UCSD-AML1 (cell line): Measurements from ENCODE around the gene CELF2.

ENCODE experiments used
- DNase-seq: peaks from one replicate; lab custom pipeline; 2025; ENCODE audit not compliant: unreplicated experiment; lab: John Stamatoyannopoulos, UW

CELF2 gene

DNA sequence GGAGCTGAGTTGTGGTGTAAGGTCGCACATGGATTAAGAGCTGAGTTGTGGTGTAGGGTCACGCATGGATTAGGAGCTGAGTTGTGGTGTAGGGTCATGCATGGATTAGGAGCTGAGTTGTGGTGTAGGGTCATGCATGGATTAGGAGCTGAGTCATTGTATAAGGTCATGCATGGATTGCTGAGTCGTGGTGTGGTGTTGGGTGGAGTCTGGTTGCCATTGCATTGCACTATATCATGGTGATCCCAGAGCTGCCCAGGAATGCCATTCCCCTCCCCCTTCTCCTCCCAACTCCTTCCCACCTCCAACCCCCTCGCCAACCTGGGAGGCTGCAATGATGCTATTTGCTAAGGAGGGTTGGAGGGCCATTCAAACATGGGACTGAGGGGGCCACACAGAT, 349.2 kb downstream of the CELF2 start:
- peak; percentile 27 for DNase-seq

DNA sequence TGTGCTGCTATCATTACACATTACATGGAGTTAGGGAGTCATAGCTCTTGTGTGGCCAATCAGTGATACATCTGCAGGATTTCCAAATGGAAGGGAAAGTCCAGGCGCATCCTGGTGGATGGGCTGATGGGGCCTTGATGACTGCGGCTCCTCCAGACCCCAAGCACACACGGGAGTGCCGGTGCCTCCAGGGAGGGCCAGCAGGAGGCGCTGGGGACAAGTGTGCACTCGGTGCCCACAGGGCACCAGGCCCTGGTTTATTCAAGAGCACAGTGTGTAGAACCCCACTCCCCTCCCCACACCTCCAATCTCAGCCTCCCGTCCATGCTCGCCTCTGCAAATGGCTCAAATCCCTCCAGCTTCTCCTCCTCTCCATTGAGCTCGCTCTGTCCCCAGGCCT, 349.8 kb downstream of the CELF2 start:
- DNase-seq, result no peak

DNA sequence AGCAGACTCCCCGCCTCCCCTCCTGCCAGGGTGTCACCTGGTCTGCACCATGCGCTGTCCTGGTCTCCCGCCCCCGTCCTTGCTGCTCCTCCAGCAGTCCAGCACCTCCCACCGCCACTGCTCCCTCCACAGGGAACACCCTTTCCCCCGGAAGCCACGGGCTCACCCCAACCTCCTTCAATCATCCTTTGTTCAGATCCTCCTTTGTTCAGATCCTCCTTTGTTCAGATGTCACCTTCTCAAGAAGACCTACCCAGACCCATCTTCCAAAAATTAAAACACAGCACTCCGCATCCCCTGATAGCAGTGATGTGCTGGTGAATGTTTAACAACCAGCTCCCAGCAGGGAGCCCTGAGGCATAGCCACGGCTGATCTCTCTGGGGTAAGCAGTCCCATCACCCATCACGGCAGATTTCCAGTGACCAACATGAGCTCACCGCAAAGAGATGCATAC, 356.1 kb downstream of the CELF2 start:
- DNase-seq, result no peak

DNA sequence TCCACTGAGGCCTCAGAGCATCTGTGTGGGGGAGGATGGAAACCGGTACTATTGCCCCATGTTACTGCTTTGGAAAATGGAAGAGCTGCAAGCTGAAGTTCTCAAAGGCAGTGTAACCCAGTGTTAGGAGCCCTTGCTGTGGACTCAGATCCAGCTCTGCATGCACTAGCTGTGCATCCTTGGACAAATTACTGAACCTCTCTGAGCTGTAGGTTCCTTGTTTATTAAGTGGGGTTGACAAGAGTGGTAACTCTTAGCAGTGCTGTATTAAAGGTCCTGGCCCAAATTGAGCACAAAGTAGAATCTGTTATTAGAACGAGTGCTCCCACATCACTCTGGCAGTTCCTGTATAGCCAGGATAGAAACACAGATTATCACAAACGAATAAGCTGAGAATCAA, 359.6 kb downstream of the CELF2 start:
- DNase-seq, result no peak

DNA sequence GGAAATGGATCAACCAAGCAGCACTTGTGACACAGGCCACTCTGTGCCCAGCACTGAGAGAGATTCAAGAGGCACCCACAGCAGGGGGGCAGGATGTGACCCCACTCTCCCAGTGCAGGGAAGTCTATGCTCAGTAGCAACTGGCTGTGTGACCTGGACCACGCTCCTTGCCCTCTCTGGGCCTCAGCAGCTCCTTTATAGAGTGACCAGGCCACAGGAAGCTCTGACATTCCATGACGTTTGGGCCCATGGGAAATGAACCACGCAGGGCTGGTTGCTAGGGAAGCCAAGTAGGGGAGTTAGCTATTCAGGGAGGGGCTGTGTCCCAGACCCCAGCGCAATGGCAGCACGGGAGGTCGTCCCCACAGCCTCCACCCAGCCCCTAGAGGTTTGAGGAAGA, 361.2 kb downstream of the CELF2 start:
- no peak for DNase-seq

DNA sequence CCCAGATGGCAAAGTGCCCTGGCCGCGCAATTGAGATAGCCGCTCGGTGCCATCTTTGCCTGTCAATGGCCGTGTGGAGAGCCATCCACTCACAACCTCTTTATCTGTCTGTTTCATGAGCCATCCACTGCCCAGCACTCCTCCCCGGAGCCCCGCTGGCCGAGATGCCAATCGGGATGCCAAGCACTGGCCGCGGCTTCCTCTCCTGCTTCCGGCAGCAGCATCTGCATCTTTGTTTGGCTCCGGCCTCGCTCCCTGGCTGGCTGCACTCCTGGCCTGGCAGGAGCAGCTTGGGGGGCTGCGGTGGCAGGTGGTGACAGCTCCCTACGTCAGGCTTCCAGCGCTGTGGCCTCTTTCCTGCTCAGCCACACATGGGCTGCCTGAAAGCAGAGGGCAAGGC, 362.1 kb downstream of the CELF2 start:
- DNase-seq, result no peak

DNA sequence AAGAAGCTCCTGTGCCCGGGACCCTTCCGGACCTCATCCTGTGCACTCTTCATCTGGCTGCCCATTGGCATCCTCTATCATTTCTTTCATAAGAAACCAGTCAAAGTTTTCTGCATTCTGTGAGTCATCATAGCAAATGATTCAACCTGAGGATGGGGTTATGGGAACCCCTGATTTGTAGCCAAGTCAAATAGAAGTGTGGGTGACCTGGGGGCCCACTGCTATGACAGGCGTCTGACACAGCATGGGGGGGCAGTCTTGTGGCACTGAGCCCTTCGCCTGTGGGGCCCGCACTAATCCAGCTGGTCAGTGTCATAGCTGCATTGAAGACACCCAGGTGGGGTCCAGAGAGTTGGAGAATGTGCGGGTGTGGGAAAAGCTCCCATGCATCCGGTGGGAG, 363.4 kb downstream of the CELF2 start:
- DNase-seq, result no peak

DNA sequence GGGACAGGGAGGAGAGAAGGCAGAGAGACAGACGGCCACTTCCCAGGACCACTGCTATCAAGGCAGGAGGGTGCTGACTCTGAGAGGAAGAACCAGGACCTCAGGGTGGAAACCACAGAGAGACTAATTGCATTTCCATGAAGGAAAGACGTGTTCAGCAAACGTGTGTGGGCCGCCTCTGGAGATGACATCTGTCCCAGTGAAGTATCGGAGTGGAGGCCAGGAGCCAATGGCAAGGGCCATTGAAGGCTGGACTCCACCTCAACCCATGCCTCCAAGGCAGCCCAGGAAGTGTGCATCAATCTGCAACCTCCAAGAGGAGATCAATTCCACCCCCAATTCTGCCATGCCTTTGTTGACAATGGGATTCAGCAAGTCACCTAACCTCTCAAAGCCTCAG, 363.8 kb downstream of the CELF2 start:
- DNase-seq, result no peak

DNA sequence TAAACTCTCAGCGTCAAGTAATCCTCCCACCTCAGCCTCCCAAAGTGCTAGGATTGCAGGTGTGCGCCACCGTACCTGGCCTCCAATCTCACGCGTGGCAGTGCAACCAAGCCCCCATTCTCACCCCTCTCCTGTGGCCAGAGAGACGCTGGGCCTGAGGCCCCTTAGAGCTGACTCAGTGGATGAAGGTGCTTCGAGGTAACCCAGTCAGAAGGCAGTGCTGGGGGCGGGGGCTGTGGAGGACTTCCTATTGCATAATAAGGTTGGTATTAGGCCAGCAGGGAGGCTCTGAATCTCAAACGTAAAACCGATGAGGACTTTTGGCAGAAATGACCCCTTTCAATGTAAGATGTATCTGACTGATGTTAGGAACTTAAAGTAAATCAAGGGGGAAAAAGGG, 364.5 kb downstream of the CELF2 start:
- no peak for DNase-seq

DNA sequence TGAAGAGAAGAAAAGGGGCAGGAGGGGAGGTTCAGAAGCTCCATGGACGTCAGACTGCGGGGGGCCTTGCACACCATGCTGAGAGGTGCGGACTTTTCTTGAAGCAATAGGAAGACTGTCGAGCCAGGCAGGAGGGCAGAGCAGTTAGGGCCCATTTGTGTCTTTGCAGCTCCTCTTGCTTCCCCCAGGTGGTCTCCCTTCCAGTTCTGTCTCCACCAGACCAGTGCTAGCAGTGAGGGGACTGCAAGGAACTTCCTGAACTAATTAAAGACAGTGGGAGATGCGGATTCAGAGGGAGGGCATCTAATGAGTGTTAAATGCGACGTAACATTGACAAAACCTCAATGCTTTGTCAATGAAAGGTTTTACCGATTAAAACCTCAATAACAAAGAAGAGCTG, 368.4 kb downstream of the CELF2 start:
- no peak for DNase-seq
